Ovary (tissue), 3 donors: ENCODE measurements around the gene C12orf57.

ENCODE experiments used
- CTCF ChIP-seq, 3 donors: fragments of 450-650 bp in 2 of 3; fragments of 200-600 bp in 1 of 3; IDR thresholded peaks; one replicate each; pipeline versions ENCODE4 v1.5.1 to v1.8.0; 2016 to 2022; ENCODE audit warnings: antibody characterized with exemption in 3 of 3, mild to moderate bottlenecking in 1 of 3
- POLR2A ChIP-seq: fragments of 450-650 bp; IDR thresholded peaks from one replicate; pipeline ENCODE4 v1.6.1; 2017; ENCODE audit warnings: antibody characterized with exemption, mild to moderate bottlenecking, moderate library complexity
- donor health status: DM: no; HTN: no; CAD: no.

GRCh38 chr12:6941782-6942181 lies 2.0 kb upstream of the C12orf57 start:
- TF ChIP-seq CTCF (IDR thresholded peaks at IDR 0.05) = no peak
- TF ChIP-seq POLR2A = no peak
